RWPE2 (cell line): ENCODE data around the gene BRICD5.
A peak's percentile ranks its signal among the peaks of the same experiment; 100 is the strongest.
"Not testable (repeated sequence)": the region's sequence is repeated elsewhere in the genome, so short reads cannot be mapped to it uniquely, and the experiment has no call there.

Experiments used
- ATAC-seq: fragments of 200-7000 bp; cut with Tn5 transposase; 3 replicates; pipeline ENCODE4 v1.9.1; 2021; ENCODE audit warnings: low read depth
- DNase-seq: peaks from one replicate; pipeline ENCODE4 v3.0.0-alpha.2; 2020; ENCODE audit warnings: low spot score
- H3K27ac ChIP-seq: fragments of 450-650 bp; 2 replicates; pipeline ENCODE4 v1.5.1; 2017; ENCODE audit warnings: mild to moderate bottlenecking; ENCODE audit not compliant: poor library complexity, severe bottlenecking
- H3K27me3 ChIP-seq: fragments of 250-450 bp; sonication (Bioruptor Pico); 2 replicates; pipeline ENCODE4 v1.5.1; 2021; ENCODE audit warnings: mild to moderate bottlenecking, moderate library complexity; ENCODE audit not compliant: insufficient read depth, poor library complexity, severe bottlenecking
- H3K36me3 ChIP-seq: fragments of 250-450 bp; sonication (Bioruptor Pico); 2 replicates; pipeline ENCODE4 v1.5.1; 2020; ENCODE audit warnings: low read depth, mild to moderate bottlenecking, moderate library complexity
- H3K4me1 ChIP-seq: fragments of 250-450 bp; sonication (Bioruptor Pico); 2 replicates; pipeline ENCODE4 v1.5.1; 2021; ENCODE audit warnings: mild to moderate bottlenecking, moderate library complexity; ENCODE audit not compliant: insufficient read depth, poor library complexity, severe bottlenecking
- H3K4me3 ChIP-seq: fragments of 250-450 bp; sonication (Bioruptor Pico); 2 replicates; pipeline ENCODE4 v1.5.1; 2021; ENCODE audit warnings: mild to moderate bottlenecking, moderate library complexity; ENCODE audit not compliant: severe bottlenecking
- H3K9me3 ChIP-seq: fragments of 250-450 bp; sonication (Bioruptor Pico); 2 replicates; pipeline ENCODE4 v1.5.1; 2021; ENCODE audit warnings: mild to moderate bottlenecking, moderate library complexity; ENCODE audit not compliant: severe bottlenecking
- CTCF ChIP-seq: fragments of 450-650 bp; IDR thresholded peaks from one replicate; pipeline ENCODE4 v1.5.1; 2017; ENCODE audit warnings: mild to moderate bottlenecking, moderate library complexity; ENCODE audit not compliant: poor library complexity, severe bottlenecking

BRICD5 gene

GRCh38 chr16:2210386-2211365 is at the start of gene BRICD5:
Gene BRICD5 (minus strand): TSS chr16:2210863. CDS start chr16:2210833, 30 bp downstream.
- DNase-seq, result peak; percentile 57
- Histone ChIP-seq H3K4me3 (no peak within 1 kb of the TSS), H3K27me3 (no peaks in the 10 kb centered on the region), H3K9me3 (no peaks in the 10 kb centered on the region), H3K36me3 (peaks cover 44% of the 10 kb centered on the region), H3K4me1 (peaks cover 8% of the 10 kb centered on the region), H3K27ac (peak within 1 kb of the TSS; percentile 84)
- TF ChIP-seq CTCF, result no peak
- no peak for ATAC-seq

- Histone ChIP-seq H3K9me3 (no peaks in the 10 kb centered on the region), H3K27me3 (no peaks in the 10 kb centered on the region), H3K4me3 (no peak overlapping the region), H3K4me1 (no peaks in the 10 kb centered on the region), H3K27ac (no peak overlapping the region), H3K36me3 (peaks cover 100% of the 10 kb centered on the region)
- DNase-seq (no peak), ATAC-seq (no peak)
- no peak for TF ChIP-seq CTCF
Measured at GRCh38 chr16:2260250-2260649, 49.6 kb upstream of the BRICD5 start.

- peaks cover 99% of the 10 kb centered on the region for H3K36me3 ChIP-seq
- H3K27me3 ChIP-seq, H3K4me3 ChIP-seq, DNase-seq, ATAC-seq, H3K27ac ChIP-seq, H3K4me1 ChIP-seq, H3K9me3 ChIP-seq: not testable (repeated sequence)
Measured at GRCh38 chr16:2258530-2258929, 47.9 kb upstream of the BRICD5 start.

GRCh38 chr16:2257726-2258125 is 47.1 kb upstream of the BRICD5 start:
- peaks cover 97% of the 10 kb centered on the region for H3K36me3 ChIP-seq
- ATAC-seq, result no peak
- no peak overlapping the region for H3K27ac ChIP-seq
- no peak for TF ChIP-seq CTCF
- DNase-seq, result no peak
- H3K27me3 ChIP-seq, result no peaks in the 10 kb centered on the region
- H3K4me3 ChIP-seq, result no peak overlapping the region
- no peaks in the 10 kb centered on the region for H3K4me1 ChIP-seq
- H3K9me3 ChIP-seq, result no peaks in the 10 kb centered on the region

- no peak for ATAC-seq
- DNase-seq, result no peak
- Histone ChIP-seq H3K27ac (no peak overlapping the region), H3K9me3 (no peaks in the 10 kb centered on the region), H3K27me3 (no peaks in the 10 kb centered on the region), H3K4me3 (no peak overlapping the region), H3K4me1 (peaks cover 10% of the 10 kb centered on the region), H3K36me3 (peaks cover 94% of the 10 kb centered on the region)
- no peak for TF ChIP-seq CTCF
Measured at GRCh38 chr16:2256531-2257140, 46.0 kb upstream of the BRICD5 start.
